ENCODE data around the gene ADCY1.

DNA sequence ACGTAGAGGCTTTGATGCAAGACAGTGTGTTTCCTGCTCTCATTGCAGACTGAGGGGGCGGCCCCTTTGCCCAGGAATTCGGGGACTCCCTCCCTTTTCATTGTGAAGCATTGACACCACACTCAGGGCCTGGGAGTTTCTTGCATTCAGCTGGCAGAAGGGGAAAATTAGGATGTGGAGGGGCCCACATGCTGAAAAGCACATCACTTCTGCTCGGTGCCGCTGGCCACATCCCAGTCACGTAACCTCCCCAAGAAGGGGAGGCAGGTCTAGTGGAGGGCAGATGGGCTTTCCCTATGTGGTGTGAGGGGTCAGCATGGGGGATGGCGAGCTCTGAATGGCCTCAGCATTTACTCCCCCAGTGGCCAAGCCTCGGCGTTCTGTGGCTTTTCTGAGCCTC lies 47.9 kb downstream of the ADCY1 start:
- TF ChIP-seq, protein P1, sequence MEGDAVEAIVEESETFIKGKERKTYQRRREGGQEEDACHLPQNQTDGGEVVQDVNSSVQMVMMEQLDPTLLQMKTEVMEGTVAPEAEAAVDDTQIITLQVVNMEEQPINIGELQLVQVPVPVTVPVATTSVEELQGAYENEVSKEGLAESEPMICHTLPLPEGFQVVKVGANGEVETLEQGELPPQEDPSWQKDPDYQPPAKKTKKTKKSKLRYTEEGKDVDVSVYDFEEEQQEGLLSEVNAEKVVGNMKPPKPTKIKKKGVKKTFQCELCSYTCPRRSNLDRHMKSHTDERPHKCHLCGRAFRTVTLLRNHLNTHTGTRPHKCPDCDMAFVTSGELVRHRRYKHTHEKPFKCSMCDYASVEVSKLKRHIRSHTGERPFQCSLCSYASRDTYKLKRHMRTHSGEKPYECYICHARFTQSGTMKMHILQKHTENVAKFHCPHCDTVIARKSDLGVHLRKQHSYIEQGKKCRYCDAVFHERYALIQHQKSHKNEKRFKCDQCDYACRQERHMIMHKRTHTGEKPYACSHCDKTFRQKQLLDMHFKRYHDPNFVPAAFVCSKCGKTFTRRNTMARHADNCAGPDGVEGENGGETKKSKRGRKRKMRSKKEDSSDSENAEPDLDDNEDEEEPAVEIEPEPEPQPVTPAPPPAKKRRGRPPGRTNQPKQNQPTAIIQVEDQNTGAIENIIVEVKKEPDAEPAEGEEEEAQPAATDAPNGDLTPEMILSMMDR (conservative IDR thresholded peaks at IDR 0.05): no peak
- TF ChIP-seq EZH2 (IDR thresholded peaks at IDR 0.05; ENCODE audit: low read depth): no peak
